Stimulated activated CD8-positive, alpha-beta memory T cell treated with anti-CD3 and anti-CD28 coated beads, Interleukin-7, amount 100 ng/mL, for 48 hours (primary cell): Measurements from ENCODE around the gene RABAC1.
"Not testable (repeated sequence)": the region's sequence is repeated elsewhere in the genome, so short reads cannot be mapped to it uniquely, and the experiment has no call there.

Source experiments
- DNase-seq, 2 donors: peaks; one replicate each; pipeline ENCODE4 v3.0.0-alpha.2; 2020; ENCODE audit warnings: low read depth in 1 of 2; ENCODE audit errors: extremely low read depth in 1 of 2

RABAC1 gene

DNA sequence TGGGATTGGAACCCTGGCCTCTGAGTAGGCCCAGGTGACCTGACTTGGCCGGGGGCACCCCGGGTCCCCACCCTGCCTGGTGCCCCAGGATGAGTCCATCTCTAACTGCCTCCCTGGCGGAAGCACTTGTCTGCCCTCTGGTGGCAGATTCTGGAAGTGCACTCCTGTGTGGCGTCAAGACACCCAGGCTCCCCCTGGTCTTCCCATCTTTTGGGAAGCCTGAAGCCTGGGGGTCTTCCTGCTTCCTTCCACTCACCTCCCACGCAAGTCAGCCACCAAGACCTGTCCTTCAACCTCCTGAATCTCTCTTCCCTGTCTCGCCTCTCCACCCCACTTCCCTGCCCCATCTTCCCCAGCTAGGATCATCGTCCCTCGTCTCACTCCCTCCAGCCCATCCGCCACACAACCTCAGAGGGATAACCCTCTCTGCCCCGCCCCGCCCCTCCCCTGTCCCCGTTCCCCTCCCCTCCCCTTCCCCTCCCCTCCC, 7.4 kb downstream of the RABAC1 start:
- peak; percentile 62 to 75 for DNase-seq

DNA sequence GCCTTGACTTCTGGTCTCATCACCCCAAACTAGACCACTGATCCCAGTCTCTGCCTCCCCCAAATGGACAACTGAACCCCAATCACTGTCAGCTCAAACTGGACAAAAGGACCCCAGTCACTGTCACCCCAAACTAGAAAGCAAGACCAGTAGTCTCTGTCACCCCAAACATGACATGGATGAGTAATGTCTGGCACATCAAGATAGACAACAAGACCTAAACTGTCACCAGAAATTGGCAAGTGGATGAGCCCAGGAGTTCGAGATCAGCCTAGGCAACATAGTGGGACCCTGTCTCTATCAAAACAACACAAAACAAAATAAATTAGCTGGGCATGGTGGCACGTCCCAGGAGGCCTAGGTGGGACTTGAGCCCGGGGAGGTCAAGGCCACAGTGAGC, 12.0 kb downstream of the RABAC1 start:
- no peak for DNase-seq

DNA sequence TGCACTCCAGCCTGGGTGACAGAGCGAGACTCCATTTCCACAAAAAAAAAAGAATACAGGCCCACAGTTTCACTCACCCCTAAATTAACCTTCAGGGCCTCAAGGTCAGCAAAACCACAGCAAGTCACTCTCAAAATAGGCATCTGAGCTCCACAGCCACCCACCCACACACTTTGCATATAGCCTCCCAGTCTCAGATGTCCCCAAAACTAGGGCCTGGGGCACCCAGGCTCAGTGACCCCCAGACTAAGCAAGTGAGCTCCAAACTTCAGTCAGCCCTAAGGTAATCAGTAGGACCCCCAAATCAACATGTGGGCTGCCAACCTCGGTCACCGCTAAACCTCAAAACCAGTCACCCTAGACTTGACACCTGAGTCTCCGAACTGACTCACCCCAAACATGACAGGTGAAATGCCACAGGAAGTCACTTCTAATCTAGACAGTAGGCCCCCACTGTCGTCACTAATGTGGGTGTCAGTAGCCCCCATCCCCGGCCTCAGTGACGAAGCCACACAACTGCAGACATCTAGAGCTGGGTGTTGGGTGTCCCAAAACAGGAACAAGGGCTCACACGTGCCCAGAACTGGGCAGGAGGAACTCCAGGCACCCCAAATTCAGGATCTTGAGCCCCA, 13.9 kb downstream of the RABAC1 start:
- DNase-seq = peak; percentile 71 to 94

DNA sequence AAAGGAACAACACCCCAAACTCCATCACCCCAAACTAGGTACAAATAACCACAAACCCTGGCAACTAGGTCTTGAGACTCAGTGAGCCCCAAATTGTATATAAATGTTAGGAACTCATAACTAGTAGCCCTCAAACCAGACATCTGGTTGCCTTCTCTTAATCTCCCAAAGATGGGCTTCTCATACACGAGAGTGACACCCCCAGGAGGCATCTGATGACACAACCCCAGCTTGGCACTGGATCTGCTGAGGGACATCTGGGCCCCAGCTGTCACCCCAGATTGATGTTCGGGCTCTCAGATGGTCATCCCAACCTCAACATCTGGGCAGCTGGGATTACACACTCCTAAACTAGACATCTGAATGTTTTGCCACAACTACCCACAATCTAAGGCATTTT, 14.8 kb downstream of the RABAC1 start:
- no peak for DNase-seq

DNA sequence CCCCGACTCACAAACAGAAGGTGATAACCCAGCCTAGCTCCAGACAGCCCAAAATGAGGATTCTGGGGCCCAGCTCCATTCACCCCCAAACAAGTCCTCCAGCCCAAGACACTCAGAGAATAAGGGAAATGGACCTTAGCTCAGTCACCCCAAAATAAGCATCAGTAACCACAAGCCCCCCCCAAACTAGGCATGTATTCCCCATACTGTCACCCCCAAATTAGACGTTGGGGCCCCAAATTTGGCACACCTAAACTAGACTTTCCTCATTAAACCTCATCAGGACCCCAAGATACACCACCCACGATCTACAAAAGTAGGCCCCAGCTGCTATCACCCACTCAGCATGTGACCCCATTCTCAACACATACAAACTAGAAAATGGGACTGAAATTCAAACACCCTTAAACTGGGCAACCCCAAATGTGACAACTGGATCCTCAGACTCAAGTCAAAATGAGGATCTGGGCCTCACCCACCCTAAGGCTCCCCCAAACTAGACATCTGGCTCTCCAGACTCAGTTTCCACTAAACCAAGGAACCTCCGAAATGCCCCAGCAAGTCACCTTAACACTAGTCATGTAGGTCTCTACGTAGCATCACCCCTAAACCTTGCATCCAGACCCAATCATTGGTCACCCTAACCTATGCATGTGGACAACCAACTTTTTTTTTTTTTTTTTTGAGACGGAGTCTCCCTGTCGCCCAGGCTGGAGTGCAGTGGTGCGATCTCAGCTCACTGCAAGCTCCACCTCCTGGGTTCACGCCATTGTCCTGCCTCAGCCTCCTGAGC, 17.5 kb downstream of the RABAC1 start:
- DNase-seq = no peak

DNA sequence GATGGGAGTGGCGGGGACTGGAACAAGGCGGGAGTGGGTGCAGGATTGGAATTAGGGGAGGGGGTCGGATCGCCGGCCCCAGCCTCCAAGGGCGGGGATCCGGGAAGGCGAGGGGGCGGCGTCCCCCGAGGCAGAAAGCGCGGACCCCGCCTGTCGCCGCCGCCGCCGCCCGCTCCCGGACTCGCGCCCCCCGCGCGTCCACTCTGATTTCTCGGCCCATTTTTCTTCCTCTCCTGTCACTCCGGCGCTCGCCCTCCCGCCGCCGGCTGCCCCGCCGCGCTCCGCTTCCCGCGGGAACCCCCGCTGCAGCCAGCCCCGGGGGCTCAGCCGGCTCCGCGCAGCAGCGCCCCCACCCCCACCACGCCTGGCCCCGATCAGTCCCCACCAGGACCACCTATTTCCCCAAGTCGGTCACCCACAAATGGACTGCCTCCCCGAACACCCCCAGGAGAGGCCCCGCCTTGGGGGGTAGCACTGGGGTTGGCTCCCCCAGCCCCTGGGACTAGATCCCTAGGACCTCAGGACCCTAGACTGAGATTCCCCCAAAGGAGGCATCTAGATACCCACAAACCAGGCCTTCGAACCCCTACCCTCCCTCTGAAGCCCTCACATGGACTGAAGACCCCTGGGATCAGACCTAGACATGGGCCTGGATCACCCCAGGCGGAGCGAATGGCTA, 18.3 kb downstream of the RABAC1 start:
- no peak for DNase-seq

DNA sequence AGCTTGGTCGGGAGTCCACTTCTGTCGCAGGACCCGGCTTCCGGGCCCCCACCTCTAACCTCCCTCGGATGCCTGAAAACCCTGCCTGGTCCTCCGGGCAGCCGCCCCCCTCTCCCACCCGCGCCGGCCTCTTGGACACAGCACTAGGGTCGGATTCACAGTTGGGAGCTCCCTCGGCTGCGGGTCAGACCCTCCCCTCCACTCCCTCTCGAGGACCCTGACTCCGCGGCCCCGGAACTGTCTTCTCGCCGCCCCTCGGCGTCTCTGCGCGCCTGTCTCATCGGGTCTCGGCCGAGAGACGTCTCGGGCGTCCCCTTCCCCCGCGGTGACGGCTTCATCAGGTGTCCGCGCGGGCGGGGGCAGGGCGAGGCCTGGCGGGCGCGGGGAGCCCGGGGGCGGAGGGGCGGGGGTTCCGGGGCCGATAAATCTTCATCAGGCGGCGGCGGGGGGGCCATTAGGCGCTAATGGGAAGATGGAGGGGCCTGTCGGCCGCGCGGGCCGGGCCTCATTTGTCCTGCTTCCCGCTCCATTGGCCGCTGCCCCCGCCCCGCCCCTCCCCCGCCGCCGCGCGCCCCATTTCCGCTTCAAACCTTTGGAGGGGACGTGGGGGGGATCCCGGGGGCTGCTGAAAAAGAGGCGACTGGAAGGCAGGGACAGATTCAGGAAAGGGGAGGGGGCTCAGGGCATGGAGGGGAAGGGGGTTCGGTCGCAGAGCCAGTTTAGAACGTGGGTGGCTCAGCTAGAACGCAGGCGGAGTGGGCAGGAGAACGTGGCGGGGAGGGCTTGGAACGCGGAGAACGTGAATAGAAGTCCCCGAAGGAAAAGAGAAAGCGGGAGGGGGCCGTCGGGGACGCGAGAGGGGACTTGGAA, 19.0 kb downstream of the RABAC1 start:
- no peak for DNase-seq

DNA sequence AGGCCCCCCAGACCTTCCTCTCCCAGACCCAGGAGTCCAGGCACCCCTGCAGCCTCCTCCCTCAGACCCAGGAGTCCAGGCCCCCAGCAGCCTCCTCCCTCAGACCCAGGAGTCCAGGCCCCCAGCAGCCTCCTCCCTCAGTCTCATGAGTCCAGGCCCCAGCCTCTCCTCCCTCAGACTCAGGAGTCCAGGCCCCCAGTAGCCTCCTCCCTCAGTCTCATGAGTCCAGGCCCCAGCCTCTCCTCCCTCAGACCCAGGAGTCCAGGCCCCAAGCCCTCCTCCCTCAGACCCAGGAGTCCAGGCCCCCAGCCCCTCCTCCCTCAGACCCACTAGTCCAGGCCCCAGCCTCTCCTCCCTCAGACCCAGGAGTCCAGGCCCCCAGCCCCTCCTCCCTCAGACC, 19.9 kb downstream of the RABAC1 start:
- DNase-seq = not testable (repeated sequence)

DNA sequence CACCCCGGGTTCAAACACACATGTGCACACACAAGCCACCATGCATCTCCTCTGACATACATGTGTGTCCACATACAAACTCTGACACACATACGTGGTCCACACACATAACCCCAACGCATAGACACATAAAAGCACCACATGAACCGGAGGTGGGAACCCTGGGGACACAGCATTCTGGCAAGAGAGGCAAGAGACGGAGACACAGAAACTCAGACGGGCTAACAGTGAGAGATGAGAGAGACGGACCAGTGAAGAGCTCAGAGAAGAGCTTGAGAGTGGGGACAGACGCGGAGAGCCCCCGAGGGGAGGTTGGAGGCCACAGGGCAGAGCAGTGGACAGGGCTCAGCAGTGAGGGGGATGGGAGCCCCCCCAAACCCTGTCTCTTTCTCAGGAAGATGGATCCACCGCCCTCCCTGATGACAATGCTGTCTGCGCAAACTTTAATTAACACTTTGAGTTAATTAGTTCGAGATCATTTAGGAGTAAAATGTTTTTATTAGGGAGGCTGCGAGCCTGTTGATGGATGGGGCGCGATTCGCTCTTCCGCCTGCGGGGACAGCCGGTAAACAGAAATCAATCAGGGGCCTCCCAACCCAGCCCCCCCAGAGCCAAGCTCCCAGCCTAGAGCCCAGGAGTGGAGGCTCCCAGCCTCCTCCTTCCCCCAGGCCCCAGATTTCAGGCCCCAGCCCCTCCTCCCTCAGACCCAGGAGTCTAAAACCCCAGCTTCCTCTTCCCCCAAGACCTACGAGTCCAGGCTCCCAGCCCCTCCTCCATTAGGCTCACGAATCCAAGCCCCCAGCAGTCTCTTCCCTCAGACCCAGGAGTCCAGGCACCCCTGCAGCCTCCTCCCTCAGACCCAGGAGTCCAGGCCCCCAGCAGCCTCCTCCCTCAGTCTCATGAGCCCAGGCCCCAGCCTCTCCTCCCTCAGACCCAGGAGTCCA, 21.3 kb downstream of the RABAC1 start:
- DNase-seq = no peak

DNA sequence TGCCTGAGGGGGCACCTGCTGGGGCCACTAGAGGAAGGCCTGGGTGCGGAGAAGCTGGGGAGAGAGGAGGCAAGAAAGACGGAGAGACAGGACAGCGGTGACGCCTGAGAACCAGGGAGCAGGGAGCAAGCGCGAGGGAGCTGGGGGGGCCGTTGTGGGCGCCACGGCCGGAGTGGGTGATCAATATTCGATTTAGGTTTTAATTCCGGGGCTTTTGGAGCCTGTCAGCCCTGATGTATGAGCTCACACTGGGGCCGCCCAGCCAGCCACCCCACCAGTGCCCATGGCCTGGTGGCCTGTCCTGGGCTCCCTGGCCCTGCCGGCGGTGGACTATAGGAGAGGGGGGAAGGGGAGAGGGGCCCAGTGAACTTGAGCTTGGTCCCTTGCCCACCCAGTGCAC, 22.2 kb downstream of the RABAC1 start:
- DNase-seq = no peak

DNA sequence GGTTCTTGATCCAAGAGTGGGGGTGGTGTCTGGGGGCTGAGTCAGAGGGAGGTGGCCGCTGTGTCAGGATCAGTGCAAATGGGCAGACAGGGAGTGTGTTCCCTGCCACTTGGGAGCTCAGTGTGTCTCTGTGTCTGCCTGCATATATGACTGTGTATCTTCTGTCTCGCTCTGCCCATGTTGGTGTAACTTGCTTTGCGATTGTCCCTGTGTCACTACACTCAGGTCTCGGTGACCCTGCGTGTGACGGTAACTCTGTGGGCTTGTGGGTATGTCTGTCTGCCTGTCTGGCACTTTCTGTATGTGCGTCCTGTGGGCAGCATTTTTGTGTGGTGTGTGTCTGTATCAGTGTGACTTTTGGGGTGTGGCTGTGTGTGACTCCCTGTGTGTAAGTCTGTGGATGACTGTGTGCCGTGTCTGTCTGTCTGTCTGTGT, 22.7 kb downstream of the RABAC1 start:
- no peak for DNase-seq

DNA sequence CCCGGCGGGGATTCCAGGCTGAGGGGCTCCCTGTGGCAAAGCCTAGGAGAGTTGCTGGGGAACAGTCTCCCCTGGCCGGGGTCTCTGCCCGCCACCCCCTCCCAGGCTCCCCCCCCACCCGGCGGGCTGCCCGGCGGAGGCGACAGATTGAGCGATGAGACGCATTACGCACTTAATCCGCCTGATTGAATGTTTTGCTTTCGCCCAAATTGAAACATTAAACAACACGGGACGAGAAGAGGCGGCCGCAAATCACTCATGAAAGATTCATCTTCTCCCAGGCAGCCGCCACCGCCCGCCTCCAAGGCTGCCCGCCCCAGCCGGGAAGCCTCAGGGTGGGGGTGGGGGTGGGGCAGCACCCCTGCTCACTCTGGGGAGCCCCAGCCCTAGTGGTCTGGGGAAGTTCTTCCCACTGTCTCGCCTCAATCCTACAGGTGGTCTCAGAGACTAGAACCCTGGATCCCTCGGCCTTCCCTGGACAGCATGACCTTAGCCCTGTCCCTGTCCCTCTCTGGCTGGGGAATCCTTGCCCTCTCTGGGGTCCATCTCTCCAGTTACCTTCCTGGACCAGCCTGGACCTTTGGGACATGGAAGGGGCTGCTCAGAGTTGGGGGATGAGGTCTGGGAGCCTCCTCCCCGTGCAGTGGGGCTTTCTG, 23.2 kb downstream of the RABAC1 start:
- no peak for DNase-seq

DNA sequence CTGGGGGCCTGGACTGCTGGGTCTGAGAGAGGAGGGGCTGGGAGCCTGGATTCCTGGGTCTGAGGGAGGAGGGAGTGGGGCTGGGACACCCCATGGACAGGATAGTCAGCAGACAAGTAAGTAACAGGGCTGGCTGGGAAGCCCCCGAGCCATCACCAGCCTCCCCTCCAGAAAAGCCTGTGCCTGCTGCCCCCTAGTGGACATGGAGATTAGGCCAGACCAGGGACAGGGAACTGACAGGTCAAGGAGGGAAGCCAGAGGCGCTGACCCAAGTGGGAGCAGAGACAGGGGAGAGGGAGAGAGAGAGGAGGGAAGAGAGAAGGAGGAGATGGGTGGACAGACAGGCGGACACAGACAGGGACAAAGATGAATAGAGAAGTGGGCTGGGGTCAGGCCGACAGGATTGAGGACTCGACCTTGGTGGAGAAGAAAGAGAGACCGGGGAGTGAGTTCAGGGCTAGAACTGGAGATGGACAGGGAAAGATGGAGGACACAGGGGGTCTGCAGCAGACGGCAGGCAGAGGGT, 24.2 kb downstream of the RABAC1 start:
- DNase-seq = peak in 1 of 2 donors; percentile 65

DNA sequence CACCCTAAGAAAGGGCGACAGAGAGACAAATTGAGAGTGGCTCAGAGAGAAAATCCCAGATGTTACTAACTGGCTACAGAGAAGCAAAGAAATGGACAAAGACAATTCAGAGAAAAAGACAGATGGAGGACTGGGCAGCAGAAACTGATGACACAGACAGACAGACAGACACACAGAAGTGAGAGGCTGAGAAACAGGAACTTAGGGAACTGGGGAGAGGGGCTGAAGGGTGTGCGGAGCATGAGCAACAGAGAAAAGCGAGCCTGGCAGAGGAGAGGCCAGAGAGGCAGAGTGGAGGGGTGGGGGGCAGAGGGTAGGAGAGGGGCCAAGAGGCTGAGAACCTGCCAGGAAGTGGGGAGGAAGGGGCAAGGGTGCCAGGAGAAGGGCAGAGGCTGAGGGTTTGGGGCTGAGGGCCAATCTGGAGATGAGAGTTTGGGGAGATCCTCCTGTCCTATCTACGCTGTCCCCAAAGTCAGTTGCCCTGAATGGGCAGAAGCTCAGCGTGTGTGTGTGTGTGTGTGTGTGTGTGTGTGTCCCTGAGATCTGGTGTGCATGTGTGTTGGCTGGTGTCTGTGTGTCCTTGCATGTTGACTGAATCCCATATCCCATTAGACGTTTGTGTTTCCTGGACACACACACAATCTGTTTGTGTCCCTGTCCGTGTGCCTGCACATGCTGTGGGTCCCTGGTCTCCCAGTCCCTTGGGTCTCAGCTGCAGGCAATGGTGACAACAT, 25.3 kb downstream of the RABAC1 start:
- no peak for DNase-seq

DNA sequence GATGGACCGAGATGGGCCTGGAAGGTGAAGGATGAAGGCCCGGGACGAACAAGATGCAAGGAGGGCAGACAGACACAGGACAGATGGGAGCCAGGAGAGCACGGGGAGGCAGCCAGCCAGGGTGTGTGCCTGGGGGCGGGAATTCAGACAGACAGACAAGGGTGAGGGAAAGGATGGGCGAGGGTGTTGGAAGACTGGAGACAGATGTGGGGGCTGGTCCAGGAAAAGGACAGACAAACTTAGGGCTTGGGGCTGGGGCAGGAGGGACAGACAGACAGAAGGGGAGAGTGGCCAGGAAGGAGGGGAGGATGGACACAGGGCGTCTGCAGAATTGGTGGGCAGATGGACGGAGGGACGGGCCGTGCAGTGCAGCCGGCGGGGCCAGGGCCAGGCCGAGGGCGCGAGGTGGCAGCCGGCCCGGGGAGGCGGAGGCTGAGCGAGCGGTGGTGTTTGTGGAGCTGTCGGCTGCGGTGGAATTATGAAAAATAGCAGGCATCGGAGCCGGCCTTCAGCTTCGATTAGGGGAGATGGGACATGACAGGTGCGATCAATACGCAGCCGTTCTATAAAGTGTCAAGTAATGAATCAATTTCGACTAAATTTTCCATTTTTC, 26.3 kb downstream of the RABAC1 start:
- DNase-seq = no peak

DNA sequence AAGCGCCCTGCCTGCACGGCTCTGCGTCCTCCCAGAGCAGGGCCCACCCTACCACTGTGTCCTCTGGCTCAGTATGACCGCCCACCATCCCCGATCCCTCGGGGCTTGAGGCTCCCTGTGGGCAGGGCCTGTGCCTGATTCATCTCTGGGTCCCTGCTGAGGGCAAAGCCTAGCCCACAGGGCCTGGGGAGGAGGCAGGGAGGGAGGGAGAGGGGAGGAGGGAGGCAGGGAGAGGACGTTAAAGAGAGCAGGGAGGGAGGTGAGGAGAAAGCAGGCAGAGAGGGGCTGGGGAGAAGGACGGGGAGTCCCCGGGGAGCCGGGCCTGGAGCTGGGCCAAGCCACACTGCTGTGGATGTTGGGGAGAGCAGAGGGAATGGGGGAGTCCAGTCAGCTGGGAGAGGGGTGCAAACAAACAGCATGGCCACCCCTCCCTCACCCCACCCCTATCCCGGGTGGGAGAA, 26.8 kb downstream of the RABAC1 start:
- DNase-seq = no peak

DNA sequence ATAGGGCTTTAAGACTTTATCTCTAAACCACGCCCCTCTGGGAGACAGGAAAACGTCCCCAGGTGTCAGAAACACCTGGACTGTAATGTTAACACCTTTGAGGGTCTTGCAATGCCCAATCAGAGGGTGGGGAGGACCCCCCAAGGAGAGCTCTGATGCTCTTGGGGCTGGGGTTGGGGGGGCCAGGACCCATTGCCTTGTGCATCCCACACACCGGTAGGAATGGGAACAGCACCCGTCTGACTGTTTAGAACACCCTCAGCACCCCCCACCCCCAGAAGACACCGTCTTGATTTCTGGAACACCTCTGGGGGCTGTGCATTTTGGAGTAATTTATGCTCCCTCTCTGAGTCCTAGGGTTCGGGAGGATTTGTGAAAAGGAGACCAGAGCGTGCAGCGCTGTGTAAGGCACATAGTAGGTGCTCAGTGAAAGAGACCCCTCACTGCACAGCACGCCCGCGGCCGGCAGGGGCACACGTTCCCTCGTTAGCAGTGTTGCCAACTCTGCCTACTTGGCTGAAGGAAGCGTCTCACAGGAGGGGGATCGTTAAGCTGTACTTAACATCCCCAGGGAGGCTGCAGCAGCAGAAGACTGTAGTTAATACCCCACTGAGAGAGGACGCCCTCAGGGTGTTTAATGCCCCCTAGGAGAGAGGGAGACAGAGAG, 28.1 kb downstream of the RABAC1 start:
- no peak for DNase-seq
